ENCODE data around the gene ZBTB40.

ZBTB40 gene, protein sequence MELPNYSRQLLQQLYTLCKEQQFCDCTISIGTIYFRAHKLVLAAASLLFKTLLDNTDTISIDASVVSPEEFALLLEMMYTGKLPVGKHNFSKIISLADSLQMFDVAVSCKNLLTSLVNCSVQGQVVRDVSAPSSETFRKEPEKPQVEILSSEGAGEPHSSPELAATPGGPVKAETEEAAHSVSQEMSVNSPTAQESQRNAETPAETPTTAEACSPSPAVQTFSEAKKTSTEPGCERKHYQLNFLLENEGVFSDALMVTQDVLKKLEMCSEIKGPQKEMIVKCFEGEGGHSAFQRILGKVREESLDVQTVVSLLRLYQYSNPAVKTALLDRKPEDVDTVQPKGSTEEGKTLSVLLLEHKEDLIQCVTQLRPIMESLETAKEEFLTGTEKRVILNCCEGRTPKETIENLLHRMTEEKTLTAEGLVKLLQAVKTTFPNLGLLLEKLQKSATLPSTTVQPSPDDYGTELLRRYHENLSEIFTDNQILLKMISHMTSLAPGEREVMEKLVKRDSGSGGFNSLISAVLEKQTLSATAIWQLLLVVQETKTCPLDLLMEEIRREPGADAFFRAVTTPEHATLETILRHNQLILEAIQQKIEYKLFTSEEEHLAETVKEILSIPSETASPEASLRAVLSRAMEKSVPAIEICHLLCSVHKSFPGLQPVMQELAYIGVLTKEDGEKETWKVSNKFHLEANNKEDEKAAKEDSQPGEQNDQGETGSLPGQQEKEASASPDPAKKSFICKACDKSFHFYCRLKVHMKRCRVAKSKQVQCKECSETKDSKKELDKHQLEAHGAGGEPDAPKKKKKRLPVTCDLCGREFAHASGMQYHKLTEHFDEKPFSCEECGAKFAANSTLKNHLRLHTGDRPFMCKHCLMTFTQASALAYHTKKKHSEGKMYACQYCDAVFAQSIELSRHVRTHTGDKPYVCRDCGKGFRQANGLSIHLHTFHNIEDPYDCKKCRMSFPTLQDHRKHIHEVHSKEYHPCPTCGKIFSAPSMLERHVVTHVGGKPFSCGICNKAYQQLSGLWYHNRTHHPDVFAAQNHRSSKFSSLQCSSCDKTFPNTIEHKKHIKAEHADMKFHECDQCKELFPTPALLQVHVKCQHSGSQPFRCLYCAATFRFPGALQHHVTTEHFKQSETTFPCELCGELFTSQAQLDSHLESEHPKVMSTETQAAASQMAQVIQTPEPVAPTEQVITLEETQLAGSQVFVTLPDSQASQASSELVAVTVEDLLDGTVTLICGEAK

GRCh38 chr1:22451702-22452480, at the start of gene ZBTB40:
Gene ZBTB40, plus strand, starts transcription at chr1:22451851. Its CDS starts 38,098 bp downstream, at chr1:22489949.
- DNase-seq, result peak; percentile 54

GRCh38 chr1:22402356-22403053, 49.1 kb upstream of the ZBTB40 start:
- DNase-seq, result no peak

DNA sequence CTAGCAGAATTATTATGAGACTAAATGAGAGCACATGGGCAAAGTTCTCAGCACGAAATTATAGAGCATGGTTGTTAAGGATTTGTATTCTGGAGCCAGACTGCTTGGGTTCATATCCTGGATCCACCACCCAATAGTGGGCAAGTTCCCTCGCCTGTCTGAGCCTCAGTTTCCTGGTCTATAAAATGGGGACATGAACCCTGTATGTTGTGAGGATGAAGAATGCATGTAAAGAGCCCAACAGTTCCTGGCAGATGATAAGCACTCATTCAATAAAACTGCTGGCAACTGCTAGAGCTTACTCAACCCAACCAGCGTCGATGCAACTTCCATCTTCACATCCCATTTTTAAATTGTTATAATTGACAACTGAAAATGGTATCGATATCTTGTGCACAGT, 47.2 kb upstream of the ZBTB40 start:
- DNase-seq, result no peak

- no peak for DNase-seq
Measured at GRCh38 chr1:22406722-22407495, 44.7 kb upstream of the ZBTB40 start.

GRCh38 chr1:22408230-22408629, 43.4 kb upstream of the ZBTB40 start:
- no peak for DNase-seq

GRCh38 chr1:22410401-22410800, 41.2 kb upstream of the ZBTB40 start:
- DNase-seq, result no peak

- DNase-seq, result no peak
Measured at GRCh38 chr1:22410928-22411495, 40.6 kb upstream of the ZBTB40 start.

GRCh38 chr1:22411589-22411988, 40.1 kb upstream of the ZBTB40 start:
- no peak for DNase-seq

DNA sequence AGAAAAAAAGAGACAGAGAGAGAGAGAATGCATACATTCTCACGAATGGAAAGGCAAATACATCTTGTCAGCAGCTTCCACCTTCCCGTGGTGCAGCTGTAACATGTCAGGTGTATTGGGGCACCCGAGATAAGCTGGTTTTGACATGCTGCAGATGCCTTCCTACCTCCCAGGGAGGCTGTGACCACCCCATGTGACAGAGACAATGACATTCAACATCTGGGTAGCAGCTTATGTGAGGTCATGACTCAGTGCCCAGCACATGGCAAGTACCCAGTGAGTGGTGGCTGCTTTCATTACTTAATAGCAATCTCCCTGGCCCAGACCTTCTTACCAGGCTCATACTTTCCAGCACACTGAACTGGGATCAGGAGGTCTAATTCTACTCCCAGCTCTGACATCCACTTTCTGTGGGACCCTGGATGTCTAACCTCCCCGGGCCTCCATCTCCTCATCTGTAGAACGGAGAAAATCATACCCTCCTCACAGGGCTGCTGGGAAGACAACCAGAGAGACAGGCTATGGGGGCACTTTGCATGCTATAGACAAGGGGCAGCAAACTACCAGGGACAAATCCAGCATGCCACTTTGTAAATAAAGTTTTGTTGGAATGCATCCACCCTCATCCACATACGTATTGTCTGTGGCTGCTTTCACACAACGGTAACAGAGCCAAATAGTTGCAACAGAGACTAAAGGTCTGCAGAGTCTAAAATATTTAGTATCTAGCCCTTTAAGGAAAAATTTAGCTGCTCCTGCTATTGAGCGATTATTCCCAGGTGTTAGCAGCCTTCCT, 38.5 kb upstream of the ZBTB40 start:
- no peak for DNase-seq

- DNase-seq, result no peak
Measured at GRCh38 chr1:22413799-22414198, 37.9 kb upstream of the ZBTB40 start.

- DNase-seq, result no peak
Measured at GRCh38 chr1:22414244-22414751, 37.4 kb upstream of the ZBTB40 start.

- no peak for DNase-seq
Measured at GRCh38 chr1:22415489-22415888, 36.2 kb upstream of the ZBTB40 start.

GRCh38 chr1:22416555-22417454, 34.8 kb upstream of the ZBTB40 start:
- DNase-seq, result no peak

GRCh38 chr1:22417466-22417865, 34.2 kb upstream of the ZBTB40 start:
- no peak for DNase-seq

- DNase-seq, result no peak
Measured at GRCh38 chr1:22418312-22418711, 33.3 kb upstream of the ZBTB40 start.

- DNase-seq, result no peak
Measured at GRCh38 chr1:22418933-22419382, 32.7 kb upstream of the ZBTB40 start.

DNA sequence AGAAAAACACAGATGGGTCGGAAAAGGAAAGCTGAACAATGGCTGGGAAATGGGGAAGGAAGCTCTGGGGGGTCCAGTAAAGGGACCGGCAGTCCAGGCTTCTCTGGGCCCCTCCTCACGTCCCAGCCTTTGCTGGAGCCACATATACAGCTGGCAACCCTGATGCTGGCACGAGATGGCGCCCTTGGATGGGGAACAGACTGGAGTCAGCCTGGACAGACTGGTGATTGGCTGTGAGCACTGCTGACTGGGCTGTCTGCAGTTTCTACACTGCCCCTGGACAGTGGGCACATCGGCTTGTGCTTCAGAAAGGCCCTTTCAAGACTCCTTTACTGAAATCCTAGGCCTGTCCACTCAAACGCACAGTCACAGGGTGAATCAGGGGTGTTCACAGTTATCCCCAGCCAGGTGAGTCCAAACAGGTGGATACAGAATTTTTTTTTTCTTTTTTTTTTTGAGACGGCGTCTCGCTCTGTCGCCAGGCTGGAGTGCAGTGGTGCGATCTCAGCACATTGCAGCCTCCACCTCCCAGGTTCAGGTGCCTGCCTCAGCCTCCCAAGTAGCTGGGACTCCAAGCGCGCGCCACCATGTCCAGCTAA, 31.1 kb upstream of the ZBTB40 start:
- DNase-seq, result no peak

- no peak for DNase-seq
Measured at GRCh38 chr1:22426781-22427180, 24.9 kb upstream of the ZBTB40 start.
